Endothelial cell of umbilical vein (primary cell): ENCODE data around the gene CHKB.
"Not testable (repeated sequence)": the region's sequence is repeated elsewhere in the genome, so short reads cannot be mapped to it uniquely, and the experiment has no call there.

Experiments
- EZH2 ChIP-seq: IDR thresholded peaks from 2 replicates; pipeline ENCODE4 v1.6.1; 2012; ENCODE audit warnings: borderline replicate concordance, low read depth, mild to moderate bottlenecking, moderate library complexity, low read length, inconsistent platforms; ENCODE audit not compliant: severe bottlenecking
- FOS ChIP-seq: IDR thresholded peaks from 2 replicates; pipeline ENCODE4 v1.6.1; 2011; ENCODE audit warnings: mild to moderate bottlenecking, low read length, moderate library complexity, borderline replicate concordance; ENCODE audit not compliant: insufficient read depth
- GATA2 ChIP-seq: IDR thresholded peaks from 2 replicates; pipeline ENCODE4 v1.7.0; 2011; ENCODE audit warnings: low read depth, mild to moderate bottlenecking, moderate library complexity, mixed read lengths, low read length; ENCODE audit not compliant: insufficient read length, insufficient read depth
- JUN ChIP-seq: IDR thresholded peaks from 2 replicates; pipeline ENCODE4 v1.6.1; 2011; ENCODE audit warnings: borderline replicate concordance, low read depth; ENCODE audit not compliant: insufficient read length, insufficient read depth
- MAX ChIP-seq: IDR thresholded peaks from 2 replicates; pipeline ENCODE4 v1.6.1; 2011; ENCODE audit not compliant: insufficient read depth, insufficient read length
- MYC ChIP-seq: IDR thresholded peaks from one replicate; pipeline ENCODE4 v1.6.1; 2011; ENCODE audit warnings: mild to moderate bottlenecking, low read depth, low read length
- POLR2A ChIP-seq: IDR thresholded peaks from 2 replicates; pipeline ENCODE4 v1.6.1; 2012; ENCODE audit warnings: low read depth, mild to moderate bottlenecking, control low read depth, low read length
- POLR2AphosphoS5 ChIP-seq: IDR thresholded peaks from 2 replicates; pipeline ENCODE4 v1.6.1; 2012; ENCODE audit warnings: low read depth, mild to moderate bottlenecking, control low read depth, low read length, moderate library complexity; ENCODE audit not compliant: insufficient read depth
- TF ChIP-seq, protein P1 (sequence below), 2 donors: IDR thresholded peaks; 1 replicate in 1 of 2; 2 replicates in 1 of 2; pipeline ENCODE4 v1.5.1; 2011; ENCODE audit warnings: low read length in 2 of 2, mild to moderate bottlenecking in 2 of 2, moderate library complexity in 2 of 2, control low read depth in 1 of 2, inconsistent platforms in 1 of 2, low read depth in 1 of 2; ENCODE audit not compliant: insufficient read depth in 1 of 2; ENCODE audit errors: extremely low read depth in 1 of 2

GRCh38 chr22:50608058-50608840 lies 25.6 kb upstream of the CHKB start:
- TF ChIP-seq, protein P1, sequence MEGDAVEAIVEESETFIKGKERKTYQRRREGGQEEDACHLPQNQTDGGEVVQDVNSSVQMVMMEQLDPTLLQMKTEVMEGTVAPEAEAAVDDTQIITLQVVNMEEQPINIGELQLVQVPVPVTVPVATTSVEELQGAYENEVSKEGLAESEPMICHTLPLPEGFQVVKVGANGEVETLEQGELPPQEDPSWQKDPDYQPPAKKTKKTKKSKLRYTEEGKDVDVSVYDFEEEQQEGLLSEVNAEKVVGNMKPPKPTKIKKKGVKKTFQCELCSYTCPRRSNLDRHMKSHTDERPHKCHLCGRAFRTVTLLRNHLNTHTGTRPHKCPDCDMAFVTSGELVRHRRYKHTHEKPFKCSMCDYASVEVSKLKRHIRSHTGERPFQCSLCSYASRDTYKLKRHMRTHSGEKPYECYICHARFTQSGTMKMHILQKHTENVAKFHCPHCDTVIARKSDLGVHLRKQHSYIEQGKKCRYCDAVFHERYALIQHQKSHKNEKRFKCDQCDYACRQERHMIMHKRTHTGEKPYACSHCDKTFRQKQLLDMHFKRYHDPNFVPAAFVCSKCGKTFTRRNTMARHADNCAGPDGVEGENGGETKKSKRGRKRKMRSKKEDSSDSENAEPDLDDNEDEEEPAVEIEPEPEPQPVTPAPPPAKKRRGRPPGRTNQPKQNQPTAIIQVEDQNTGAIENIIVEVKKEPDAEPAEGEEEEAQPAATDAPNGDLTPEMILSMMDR (IDR thresholded peaks at IDR 0.05; ENCODE audit: extremely low read depth in 1 of 2, insufficient read depth in 1 of 2, low read depth in 1 of 2, low read length in 2 of 2) = not testable (repeated sequence)
- TF ChIP-seq MAX, EZH2, POLR2AphosphoS5, POLR2A, GATA2, JUN, FOS, MYC: not testable (repeated sequence)
